Body of pancreas (tissue), 4 donors: ENCODE data around the gene TTYH2.

Experiments
- POLR2A ChIP-seq, 3 donors: fragments of 450-650 bp; IDR thresholded peaks; one replicate each; pipeline ENCODE4 v1.6.1; 2016; ENCODE audit warnings: antibody characterized with exemption in 3 of 3, mild to moderate bottlenecking in 2 of 3
- TF ChIP-seq, protein P1 (sequence below), 7 experiments: fragments of 450-650 bp in 4 of 7; fragments of 200-600 bp in 3 of 7; sonication (generic) in 3 of 7; IDR thresholded peaks; one replicate each; pipeline ENCODE4 v1.5.1; 2016 to 2019; ENCODE audit warnings: antibody characterized with exemption in 7 of 7

DNA sequence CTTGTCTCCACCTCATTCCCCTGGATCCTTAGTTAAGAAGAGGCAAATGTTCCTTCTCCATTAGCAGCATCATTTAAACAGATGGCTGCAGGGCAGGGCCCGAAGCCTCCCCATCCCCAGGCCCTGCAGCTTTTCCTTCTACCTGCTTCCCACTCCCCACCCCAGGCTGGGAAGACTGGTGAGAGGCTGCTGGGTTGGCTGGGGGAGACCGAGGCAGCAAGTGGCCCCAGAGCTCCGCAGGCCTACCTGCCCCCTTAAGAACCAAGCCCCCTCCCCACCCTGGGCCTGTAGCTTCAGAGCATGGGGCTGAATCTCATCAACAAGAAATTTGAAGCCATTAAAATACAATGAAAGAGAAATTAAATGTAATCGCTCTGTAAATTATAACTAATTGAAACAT lies 32.0 kb upstream of the TTYH2 start:
- TF ChIP-seq, protein P1, sequence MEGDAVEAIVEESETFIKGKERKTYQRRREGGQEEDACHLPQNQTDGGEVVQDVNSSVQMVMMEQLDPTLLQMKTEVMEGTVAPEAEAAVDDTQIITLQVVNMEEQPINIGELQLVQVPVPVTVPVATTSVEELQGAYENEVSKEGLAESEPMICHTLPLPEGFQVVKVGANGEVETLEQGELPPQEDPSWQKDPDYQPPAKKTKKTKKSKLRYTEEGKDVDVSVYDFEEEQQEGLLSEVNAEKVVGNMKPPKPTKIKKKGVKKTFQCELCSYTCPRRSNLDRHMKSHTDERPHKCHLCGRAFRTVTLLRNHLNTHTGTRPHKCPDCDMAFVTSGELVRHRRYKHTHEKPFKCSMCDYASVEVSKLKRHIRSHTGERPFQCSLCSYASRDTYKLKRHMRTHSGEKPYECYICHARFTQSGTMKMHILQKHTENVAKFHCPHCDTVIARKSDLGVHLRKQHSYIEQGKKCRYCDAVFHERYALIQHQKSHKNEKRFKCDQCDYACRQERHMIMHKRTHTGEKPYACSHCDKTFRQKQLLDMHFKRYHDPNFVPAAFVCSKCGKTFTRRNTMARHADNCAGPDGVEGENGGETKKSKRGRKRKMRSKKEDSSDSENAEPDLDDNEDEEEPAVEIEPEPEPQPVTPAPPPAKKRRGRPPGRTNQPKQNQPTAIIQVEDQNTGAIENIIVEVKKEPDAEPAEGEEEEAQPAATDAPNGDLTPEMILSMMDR (IDR thresholded peaks at IDR 0.05) = no peak
- no peak for TF ChIP-seq POLR2A (IDR thresholded peaks at IDR 0.05)
